ENCODE data around the gene NDUFA5.

The NDUFA5 gene

DNA sequence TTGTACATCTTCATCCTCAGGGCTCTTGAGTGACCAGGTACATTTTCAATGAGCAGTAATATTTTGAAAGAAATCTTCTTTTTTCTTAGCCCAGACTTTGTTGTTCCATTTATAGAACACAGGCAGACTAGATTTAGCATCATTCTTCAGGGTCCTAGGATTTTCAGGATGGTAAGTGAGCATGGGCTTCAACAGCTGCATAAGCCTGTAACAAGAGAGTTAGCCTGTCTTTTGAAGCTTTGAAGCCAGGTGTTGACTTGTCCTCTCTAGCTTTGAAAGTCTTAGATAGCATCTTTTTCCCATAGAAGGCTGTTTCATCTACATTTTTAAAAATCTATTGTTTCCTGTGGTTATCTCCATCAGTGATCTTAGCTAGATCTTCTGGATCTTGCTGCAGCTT is 4.5 kb upstream of the NDUFA5 start:
- ChIA-PET POLR2A (no interaction called here), CTCF (no interaction called here)
- Histone ChIP-seq H3K4me1 (ENCODE audit: control insufficient read depth, insufficient read depth, low read length) (no peaks in the 10 kb centered on the region), H3K9me3 (ENCODE audit: control insufficient read depth, insufficient read depth, low read depth, low read length) (no peaks in the 10 kb centered on the region), H3K4me3 (ENCODE audit: low read depth, low read length) (no peak overlapping the region), H3K27ac (ENCODE audit: extremely low read depth, low read depth, low read length) (no peak overlapping the region), H3K36me3 (ENCODE audit: control insufficient read depth in 2 of 2, insufficient read depth in 1 of 2, low read length in 2 of 2) (no peaks in the 10 kb centered on the region)
- TF ChIP-seq ZFP3 (tag by site-specific recombination; IDR thresholded peaks at IDR 0.05; ENCODE audit: low read depth) (no peak), ZNF2 (tag by site-specific recombination; IDR thresholded peaks at IDR 0.05) (no peak), ZNF202 (tag by site-specific recombination; IDR thresholded peaks at IDR 0.05; ENCODE audit: borderline replicate concordance) (no peak), IKZF3 (tag by site-specific recombination; IDR thresholded peaks at IDR 0.05) (no peak)

DNA sequence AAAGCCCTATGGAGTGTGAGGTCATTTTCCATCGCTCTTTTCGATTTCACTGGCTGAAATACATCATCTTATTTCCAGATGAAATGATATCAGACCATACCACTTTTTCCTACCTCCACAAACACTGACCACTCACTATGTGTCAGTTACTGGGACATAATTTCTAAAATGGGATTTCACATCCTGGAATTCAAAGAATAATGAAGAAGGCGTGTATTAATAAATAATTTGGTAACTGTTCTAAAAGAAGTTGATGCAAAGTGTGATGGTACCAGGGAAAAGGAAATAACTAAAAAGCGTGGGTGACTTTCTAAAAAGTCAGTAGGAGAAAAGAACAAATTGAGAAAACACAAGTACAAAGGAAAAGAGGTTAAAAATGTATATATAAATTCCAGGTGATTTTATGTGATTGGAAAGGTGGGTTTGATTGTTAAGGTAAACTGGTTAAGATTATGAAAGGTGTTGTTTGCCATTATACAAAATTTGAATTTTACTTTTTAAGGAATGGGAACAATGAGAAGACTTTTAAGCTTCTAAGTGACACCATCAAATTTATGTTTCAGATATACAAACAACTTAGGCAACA is 764 bp upstream of the NDUFA5 start:
- ChIA-PET CTCF (interaction anchor here (0.6 to 1.5 kb wide), 5 partner anchors 22 to 1417 kb away, joined by 3 to 5 read pairs (median 3); no protein-coding TSS in a partner anchor), POLR2A (interaction anchor here (1.0 to 1.5 kb wide), 4 partner anchors 9 to 190 kb away, joined by 3 to 9 read pairs (median 5); partner anchors contain the start of gene WASL)
- Histone ChIP-seq H3K4me1 (ENCODE audit: control insufficient read depth, insufficient read depth, low read length) (no peaks in the 10 kb centered on the region), H3K4me3 (ENCODE audit: low read depth, low read length) (peak overlapping the region; percentile 31; the same call in 1 of the 2 replicates), H3K36me3 (ENCODE audit: control insufficient read depth in 2 of 2, insufficient read depth in 1 of 2, low read length in 2 of 2) (peaks cover 0 to 21% of the 10 kb centered on the region in 2 experiments; a peak in 1 of 3 replicates), H3K27ac (ENCODE audit: extremely low read depth, low read depth, low read length) (no peak overlapping the region), H3K9me3 (ENCODE audit: control insufficient read depth, insufficient read depth, low read depth, low read length) (no peaks in the 10 kb centered on the region)
- TF ChIP-seq, protein P1, sequence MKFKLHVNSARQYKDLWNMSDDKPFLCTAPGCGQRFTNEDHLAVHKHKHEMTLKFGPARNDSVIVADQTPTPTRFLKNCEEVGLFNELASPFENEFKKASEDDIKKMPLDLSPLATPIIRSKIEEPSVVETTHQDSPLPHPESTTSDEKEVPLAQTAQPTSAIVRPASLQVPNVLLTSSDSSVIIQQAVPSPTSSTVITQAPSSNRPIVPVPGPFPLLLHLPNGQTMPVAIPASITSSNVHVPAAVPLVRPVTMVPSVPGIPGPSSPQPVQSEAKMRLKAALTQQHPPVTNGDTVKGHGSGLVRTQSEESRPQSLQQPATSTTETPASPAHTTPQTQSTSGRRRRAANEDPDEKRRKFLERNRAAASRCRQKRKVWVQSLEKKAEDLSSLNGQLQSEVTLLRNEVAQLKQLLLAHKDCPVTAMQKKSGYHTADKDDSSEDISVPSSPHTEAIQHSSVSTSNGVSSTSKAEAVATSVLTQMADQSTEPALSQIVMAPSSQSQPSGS (tag by site-specific recombination; IDR thresholded peaks at IDR 0.05; ENCODE audit: low read depth), result 0 out of 2 replicates have a peak, but pooled peaks have one; percentile 37
- TF ChIP-seq ZNF747 (tag by site-specific recombination; IDR thresholded peaks at IDR 0.05) (no peak), PRDM10 (tag by site-specific recombination; IDR thresholded peaks at IDR 0.05) (peak; percentile 80), PRDM1 (tag by site-specific recombination; IDR thresholded peaks at IDR 0.05) (peak; percentile 7; the same call in 1 of the 2 replicates), ZBTB49 (tag by site-specific recombination; IDR thresholded peaks at IDR 0.05; ENCODE audit: low read depth) (no peak)
- TF ChIP-seq, protein P2, sequence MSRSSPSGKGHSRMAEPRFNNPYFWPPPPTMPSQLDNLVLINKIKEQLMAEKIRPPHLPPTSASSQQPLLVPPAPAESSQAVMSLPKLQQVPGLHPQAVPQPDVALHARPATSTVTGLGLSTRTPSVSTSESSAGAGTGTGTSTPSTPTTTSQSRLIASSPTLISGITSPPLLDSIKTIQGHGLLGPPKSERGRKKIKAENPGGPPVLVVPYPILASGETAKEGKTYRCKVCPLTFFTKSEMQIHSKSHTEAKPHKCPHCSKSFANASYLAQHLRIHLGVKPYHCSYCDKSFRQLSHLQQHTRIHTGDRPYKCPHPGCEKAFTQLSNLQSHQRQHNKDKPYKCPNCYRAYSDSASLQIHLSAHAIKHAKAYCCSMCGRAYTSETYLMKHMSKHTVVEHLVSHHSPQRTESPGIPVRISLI (tag by site-specific recombination; IDR thresholded peaks at IDR 0.05), result no peak

- POLR2A ChIA-PET, result interaction anchor here (0.6 to 1.5 kb wide), 4 partner anchors 10 to 191 kb away, joined by 4 to 9 read pairs (median 5); partner anchors contain the start of gene WASL
- TF ChIP-seq, protein P3, sequence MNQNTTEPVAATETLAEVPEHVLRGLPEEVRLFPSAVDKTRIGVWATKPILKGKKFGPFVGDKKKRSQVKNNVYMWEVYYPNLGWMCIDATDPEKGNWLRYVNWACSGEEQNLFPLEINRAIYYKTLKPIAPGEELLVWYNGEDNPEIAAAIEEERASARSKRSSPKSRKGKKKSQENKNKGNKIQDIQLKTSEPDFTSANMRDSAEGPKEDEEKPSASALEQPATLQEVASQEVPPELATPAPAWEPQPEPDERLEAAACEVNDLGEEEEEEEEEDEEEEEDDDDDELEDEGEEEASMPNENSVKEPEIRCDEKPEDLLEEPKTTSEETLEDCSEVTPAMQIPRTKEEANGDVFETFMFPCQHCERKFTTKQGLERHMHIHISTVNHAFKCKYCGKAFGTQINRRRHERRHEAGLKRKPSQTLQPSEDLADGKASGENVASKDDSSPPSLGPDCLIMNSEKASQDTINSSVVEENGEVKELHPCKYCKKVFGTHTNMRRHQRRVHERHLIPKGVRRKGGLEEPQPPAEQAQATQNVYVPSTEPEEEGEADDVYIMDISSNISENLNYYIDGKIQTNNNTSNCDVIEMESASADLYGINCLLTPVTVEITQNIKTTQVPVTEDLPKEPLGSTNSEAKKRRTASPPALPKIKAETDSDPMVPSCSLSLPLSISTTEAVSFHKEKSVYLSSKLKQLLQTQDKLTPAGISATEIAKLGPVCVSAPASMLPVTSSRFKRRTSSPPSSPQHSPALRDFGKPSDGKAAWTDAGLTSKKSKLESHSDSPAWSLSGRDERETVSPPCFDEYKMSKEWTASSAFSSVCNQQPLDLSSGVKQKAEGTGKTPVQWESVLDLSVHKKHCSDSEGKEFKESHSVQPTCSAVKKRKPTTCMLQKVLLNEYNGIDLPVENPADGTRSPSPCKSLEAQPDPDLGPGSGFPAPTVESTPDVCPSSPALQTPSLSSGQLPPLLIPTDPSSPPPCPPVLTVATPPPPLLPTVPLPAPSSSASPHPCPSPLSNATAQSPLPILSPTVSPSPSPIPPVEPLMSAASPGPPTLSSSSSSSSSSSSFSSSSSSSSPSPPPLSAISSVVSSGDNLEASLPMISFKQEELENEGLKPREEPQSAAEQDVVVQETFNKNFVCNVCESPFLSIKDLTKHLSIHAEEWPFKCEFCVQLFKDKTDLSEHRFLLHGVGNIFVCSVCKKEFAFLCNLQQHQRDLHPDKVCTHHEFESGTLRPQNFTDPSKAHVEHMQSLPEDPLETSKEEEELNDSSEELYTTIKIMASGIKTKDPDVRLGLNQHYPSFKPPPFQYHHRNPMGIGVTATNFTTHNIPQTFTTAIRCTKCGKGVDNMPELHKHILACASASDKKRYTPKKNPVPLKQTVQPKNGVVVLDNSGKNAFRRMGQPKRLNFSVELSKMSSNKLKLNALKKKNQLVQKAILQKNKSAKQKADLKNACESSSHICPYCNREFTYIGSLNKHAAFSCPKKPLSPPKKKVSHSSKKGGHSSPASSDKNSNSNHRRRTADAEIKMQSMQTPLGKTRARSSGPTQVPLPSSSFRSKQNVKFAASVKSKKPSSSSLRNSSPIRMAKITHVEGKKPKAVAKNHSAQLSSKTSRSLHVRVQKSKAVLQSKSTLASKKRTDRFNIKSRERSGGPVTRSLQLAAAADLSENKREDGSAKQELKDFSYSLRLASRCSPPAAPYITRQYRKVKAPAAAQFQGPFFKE (tag by site-specific recombination; IDR thresholded peaks at IDR 0.05; ENCODE audit: borderline replicate concordance), result no peak
- TF ChIP-seq, protein P4, sequence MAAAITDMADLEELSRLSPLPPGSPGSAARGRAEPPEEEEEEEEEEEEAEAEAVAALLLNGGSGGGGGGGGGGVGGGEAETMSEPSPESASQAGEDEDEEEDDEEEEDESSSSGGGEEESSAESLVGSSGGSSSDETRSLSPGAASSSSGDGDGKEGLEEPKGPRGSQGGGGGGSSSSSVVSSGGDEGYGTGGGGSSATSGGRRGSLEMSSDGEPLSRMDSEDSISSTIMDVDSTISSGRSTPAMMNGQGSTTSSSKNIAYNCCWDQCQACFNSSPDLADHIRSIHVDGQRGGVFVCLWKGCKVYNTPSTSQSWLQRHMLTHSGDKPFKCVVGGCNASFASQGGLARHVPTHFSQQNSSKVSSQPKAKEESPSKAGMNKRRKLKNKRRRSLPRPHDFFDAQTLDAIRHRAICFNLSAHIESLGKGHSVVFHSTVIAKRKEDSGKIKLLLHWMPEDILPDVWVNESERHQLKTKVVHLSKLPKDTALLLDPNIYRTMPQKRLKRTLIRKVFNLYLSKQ (tag by site-specific recombination; IDR thresholded peaks at IDR 0.05; ENCODE audit: borderline replicate concordance), result no peak
Measured at GRCh38 chr7:123557016-123557397, 611 bp downstream of the NDUFA5 start.

More at GRCh38 chr7:123557016-123557397, 611 bp downstream of the NDUFA5 start:
- peak overlapping the region; percentile 61; the same call in 1 of the 2 replicates for H3K27ac ChIP-seq (ENCODE audit: extremely low read depth, low read depth, low read length)
- CTCF ChIA-PET, result interaction anchor here (1.5 kb wide), 1 partner anchor 63 kb away, joined by 5 read pairs; no protein-coding TSS in a partner anchor
- no peaks in the 10 kb centered on the region for H3K4me1 ChIP-seq (ENCODE audit: control insufficient read depth, insufficient read depth, low read length)
- H3K4me3 ChIP-seq (ENCODE audit: low read depth, low read length), result peak overlapping the region; percentile 88
- H3K9me3 ChIP-seq (ENCODE audit: control insufficient read depth, insufficient read depth, low read depth, low read length), result no peaks in the 10 kb centered on the region
- peaks cover 0 to 29% of the 10 kb centered on the region in 2 experiments; a peak in 1 of 3 replicates for H3K36me3 ChIP-seq (ENCODE audit: control insufficient read depth in 2 of 2, insufficient read depth in 1 of 2, low read length in 2 of 2)

Measured in HEK293 (cell line).